ENCODE results near the gene DNM3.

- TF ChIP-seq EZH2 (optimal IDR thresholded peaks at IDR 0.05; ENCODE audit: low read depth, low read length), result no peak
- no peak for TF ChIP-seq CTCF (IDR thresholded peaks at IDR 0.05; ENCODE audit: low read length)
These were observed 540.6 kb downstream of the DNM3 start for GRCh38 chr1:172381946-172382345.
